ENCODE data around the gene NFKBIZ. TPM values are rescaled to one million over a fixed set of nuclear protein-coding genes. Genes with fewer than 3 reads are reported as not detected.
"Not testable (repeated sequence)": the region's sequence is repeated elsewhere in the genome, so short reads cannot be mapped to it uniquely, and the experiment has no call there.

Gene NFKBIZ
- total and polyA plus RNA-seq, 4 donors = 27.6 to 94.8 (median 81.3) TPM

GRCh38 chr3:101884776-101885175 lies 35.5 kb downstream of the NFKBIZ start:
- Histone ChIP-seq H3K9me3 (ENCODE audit: control insufficient read depth in 4 of 4, insufficient read depth in 3 of 4, low read length in 3 of 4) (no peaks in the 10 kb centered on the region), H3K4me1 (ENCODE audit: control insufficient read depth in 5 of 5, insufficient read depth in 5 of 5, low read length in 5 of 5) (no peaks in the 10 kb centered on the region), H3K27ac (ENCODE audit: low read depth in 1 of 2, low read length in 1 of 2) (no peak overlapping the region), H3K9ac (ENCODE audit: insufficient read depth in 1 of 2, low read length in 2 of 2) (no peak overlapping the region), H3K4me3 (no peak overlapping the region), H3K27me3 (ENCODE audit: control insufficient read depth in 3 of 3, insufficient read depth in 3 of 3, low read length in 2 of 3) (no peaks in the 10 kb centered on the region), H3K36me3 (ENCODE audit: control insufficient read depth in 4 of 4, insufficient read depth in 4 of 4, low read length in 4 of 4) (no peaks in the 10 kb centered on the region)
- 93 to 96% methylated on average over 1 of the region's 1 CpG for WGBS, 2 donors
- ATAC-seq (ENCODE audit: insufficient read depth, low FRiP score) = no peak
- DNase-seq = no peak
- TF ChIP-seq CTCF (IDR thresholded peaks at IDR 0.05; ENCODE audit: control extremely low read depth, extremely low read depth) = no peak

GRCh38 chr3:101885584-101885983 lies 36.3 kb downstream of the NFKBIZ start:
- H3K4me1 ChIP-seq (ENCODE audit: control insufficient read depth in 5 of 5, insufficient read depth in 5 of 5, low read length in 5 of 5) = not testable (repeated sequence)
- WGBS, 2 donors = 95% methylated on average over 3 of the region's 3 CpGs

GRCh38 chr3:101886626-101887025 lies 37.3 kb downstream of the NFKBIZ start:
- Histone ChIP-seq H3K36me3 (ENCODE audit: control insufficient read depth in 4 of 4, insufficient read depth in 4 of 4, low read length in 4 of 4) (no peaks in the 10 kb centered on the region), H3K27ac (ENCODE audit: low read depth in 1 of 2, low read length in 1 of 2) (no peak overlapping the region)
- WGBS, 2 donors = 97 to 98% methylated on average over 3 of the region's 3 CpGs

More at GRCh38 chr3:101885584-101885983, 36.3 kb downstream of the NFKBIZ start:
- not testable (repeated sequence) for ATAC-seq (ENCODE audit: insufficient read depth, low FRiP score); H3K27me3 ChIP-seq (ENCODE audit: control insufficient read depth in 3 of 3, insufficient read depth in 3 of 3, low read length in 2 of 3); H3K9ac ChIP-seq (ENCODE audit: insufficient read depth in 1 of 2, low read length in 2 of 2); H3K9me3 ChIP-seq (ENCODE audit: control insufficient read depth in 4 of 4, insufficient read depth in 3 of 4, low read length in 3 of 4); H3K36me3 ChIP-seq (ENCODE audit: control insufficient read depth in 4 of 4, insufficient read depth in 4 of 4, low read length in 4 of 4); H3K4me3 ChIP-seq; DNase-seq; H3K27ac ChIP-seq (ENCODE audit: low read depth in 1 of 2, low read length in 1 of 2)

GRCh38 chr3:101888653-101889052 lies 39.3 kb downstream of the NFKBIZ start:
- no peak for ATAC-seq (ENCODE audit: insufficient read depth, low FRiP score)
- Histone ChIP-seq H3K27me3 (ENCODE audit: control insufficient read depth in 3 of 3, insufficient read depth in 3 of 3, low read length in 2 of 3) (no peaks in the 10 kb centered on the region), H3K9ac (ENCODE audit: insufficient read depth in 1 of 2, low read length in 2 of 2) (no peak overlapping the region)

More at GRCh38 chr3:101886626-101887025, 37.3 kb downstream of the NFKBIZ start:
- TF ChIP-seq CTCF (IDR thresholded peaks at IDR 0.05; ENCODE audit: control extremely low read depth, extremely low read depth) = no peak
- Histone ChIP-seq H3K4me3 (no peak overlapping the region), H3K9me3 (ENCODE audit: control insufficient read depth in 4 of 4, insufficient read depth in 3 of 4, low read length in 3 of 4) (no peaks in the 10 kb centered on the region), H3K27me3 (ENCODE audit: control insufficient read depth in 3 of 3, insufficient read depth in 3 of 3, low read length in 2 of 3) (no peaks in the 10 kb centered on the region), H3K4me1 (ENCODE audit: control insufficient read depth in 5 of 5, insufficient read depth in 5 of 5, low read length in 5 of 5) (no peaks in the 10 kb centered on the region), H3K9ac (ENCODE audit: insufficient read depth in 1 of 2, low read length in 2 of 2) (no peak overlapping the region)
- DNase-seq (no peak), ATAC-seq (ENCODE audit: insufficient read depth, low FRiP score) (no peak)

More at GRCh38 chr3:101888653-101889052, 39.3 kb downstream of the NFKBIZ start:
- Histone ChIP-seq H3K9me3 (ENCODE audit: control insufficient read depth in 4 of 4, insufficient read depth in 3 of 4, low read length in 3 of 4) (no peaks in the 10 kb centered on the region), H3K4me3 (no peak overlapping the region), H3K27ac (ENCODE audit: low read depth in 1 of 2, low read length in 1 of 2) (no peak overlapping the region), H3K36me3 (ENCODE audit: control insufficient read depth in 4 of 4, insufficient read depth in 4 of 4, low read length in 4 of 4) (no peaks in the 10 kb centered on the region), H3K4me1 (ENCODE audit: control insufficient read depth in 5 of 5, insufficient read depth in 5 of 5, low read length in 5 of 5) (no peaks in the 10 kb centered on the region)
- no peak for DNase-seq
- 77 to 80% methylated on average over 3 of the region's 3 CpGs for WGBS, 2 donors
- TF ChIP-seq CTCF (IDR thresholded peaks at IDR 0.05; ENCODE audit: control extremely low read depth, extremely low read depth) = no peak

Measured in lung (tissue), 12 donors.